A673 (cell line): Measurements from ENCODE around the gene CLCF1. TPM values are rescaled to one million over a fixed set of nuclear protein-coding genes. Genes with fewer than 3 reads are reported as not detected.

ENCODE experiments used
- BruUV-seq: library from RNA; stranded (reverse); fragments of 400-500 nt; replicated peaks from 2 replicates; lab custom pipeline; 2021; lab: Mats Ljungman, UMichigan
- CTCF ChIA-PET: fragments of 300-600 bp; sonication (Branson Sonifier 250); formaldehyde crosslinking; loops from one replicate; lab custom pipeline; 2022; ENCODE audit warnings: antibody characterized with exemption; lab: Charles Lee
- POLR2A ChIA-PET: fragments of 300-600 bp; sonication (Branson Sonifier 250); formaldehyde crosslinking; loops from one replicate; lab custom pipeline; 2022; ENCODE audit warnings: antibody characterized with exemption; ENCODE audit not compliant: low non-redundant PET; lab: Charles Lee
- DNase-seq: peaks from one replicate; pipeline ENCODE4 v3.0.0-alpha.2; 2015; ENCODE audit warnings: low spot score
- H3K27ac ChIP-seq: fragments of 200-600 bp; sonication (generic); 2 replicates; pipeline ENCODE4 v1.5.1; 2016; ENCODE audit warnings: mixed run types, low read depth, mild to moderate bottlenecking, mixed read lengths, antibody characterized with exemption, low read length; ENCODE audit not compliant: poor library complexity, severe bottlenecking
- H3K27me3 ChIP-seq: fragments of 200-600 bp; sonication (generic); replicated peaks from 2 replicates; pipeline ENCODE4 v1.6.1; 2017; ENCODE audit warnings: mixed run types, low read depth, mild to moderate bottlenecking, mixed read lengths, antibody characterized with exemption, low read length; ENCODE audit not compliant: insufficient read depth, poor library complexity
- H3K36me3 ChIP-seq: fragments of 200-600 bp; sonication (generic); 2 replicates; pipeline ENCODE4 v1.6.1; 2016; ENCODE audit warnings: mixed run types, mild to moderate bottlenecking, mixed read lengths, antibody characterized with exemption, low read length; ENCODE audit not compliant: insufficient read depth, poor library complexity, severe bottlenecking
- H3K4me1 ChIP-seq: fragments of 200-600 bp; sonication (generic); 2 replicates; pipeline ENCODE4 v1.6.1; 2017; ENCODE audit warnings: mixed run types, mild to moderate bottlenecking, mixed read lengths, antibody characterized with exemption, low read length; ENCODE audit not compliant: insufficient read depth, poor library complexity, severe bottlenecking
- H3K4me3 ChIP-seq: fragments of 200-600 bp; sonication (generic); 2 replicates; pipeline ENCODE4 v1.5.1; 2016; ENCODE audit warnings: low read depth, mixed run types, mild to moderate bottlenecking, mixed read lengths, low read length; ENCODE audit not compliant: poor library complexity, severe bottlenecking
- H3K9me3 ChIP-seq: fragments of 200-600 bp; sonication (generic); 2 replicates; pipeline ENCODE4 v1.6.1; 2016; ENCODE audit warnings: mixed run types, low read depth, mild to moderate bottlenecking, mixed read lengths, antibody characterized with exemption, low read length; ENCODE audit not compliant: poor library complexity, severe bottlenecking
- CTCF ChIP-seq: fragments of 300-800, 200-600 bp; sonication (generic); conservative IDR thresholded peaks from 2 replicates; pipeline ENCODE4 v1.5.1; 2017; ENCODE audit warnings: low read depth, mild to moderate bottlenecking, antibody characterized with exemption, low read length, moderate library complexity, mixed read lengths
- EZH2 ChIP-seq: fragments of 200-600 bp; sonication (generic); IDR thresholded peaks from 2 replicates; pipeline ENCODE4 v1.6.1; 2017; ENCODE audit warnings: borderline replicate concordance, low read depth, mild to moderate bottlenecking, mixed read lengths, antibody characterized with exemption, low read length; ENCODE audit not compliant: poor library complexity, severe bottlenecking
- intact Hi-C: fragments of 100-400 bp; cut with micrococcal nuclease; formaldehyde crosslinking; loops from one replicate; pipeline ENCODE4 v1.10.0; 2022; ENCODE audit not compliant: unreplicated experiment
- total RNA-seq: library from RNA; stranded (reverse); gene quantifications from 2 replicates; pipeline ENCODE4 v1.2.3, GENCODE V29; 2021

CLCF1 gene
- total RNA-seq, 1 experiment from 2014 or later, result 0.69 TPM

GRCh38 chr11:67376063-67376820, 2.8 kb upstream of the CLCF1 start:
- Histone ChIP-seq H3K9me3 (no peaks in the 10 kb centered on the region), H3K27me3 (no peaks in the 10 kb centered on the region), H3K4me3 (no peak overlapping the region), H3K27ac (no peak overlapping the region), H3K36me3 (no peaks in the 10 kb centered on the region), H3K4me1 (peaks cover 30% of the 10 kb centered on the region)
- TF ChIP-seq CTCF, result no peak
- TF ChIP-seq EZH2, result no peak
- ChIA-PET POLR2A (interaction anchor here (0.6 kb wide), 1 partner anchor 23 kb away, joined by 3 read pairs; the partner anchor contains the start of gene POLD4), CTCF (interaction anchor here (0.5 to 0.6 kb wide), 2 partner anchors 27 to 49 kb away, joined by 3 to 7 read pairs; no protein-coding TSS in a partner anchor)
- DNase-seq, result no peak
- BruUV-seq, result no TSS peak
- intact Hi-C loops, result no loop called here

- H3K27ac ChIP-seq, result no peak overlapping the region
- H3K4me1 ChIP-seq, result peaks cover 35% of the 10 kb centered on the region
- TF ChIP-seq EZH2, result no peak
- no peak for TF ChIP-seq CTCF
- no peaks in the 10 kb centered on the region for H3K9me3 ChIP-seq
- H3K36me3 ChIP-seq, result no peaks in the 10 kb centered on the region
- POLR2A ChIA-PET, result interaction anchor here (0.6 kb wide), 1 partner anchor 28 kb away, joined by 3 read pairs; no protein-coding TSS in a partner anchor
- CTCF ChIA-PET, result no interaction called here
- BruUV-seq, result no TSS peak
- intact Hi-C loops, result no loop called here
- H3K27me3 ChIP-seq, result no peaks in the 10 kb centered on the region
- DNase-seq, result no peak
- H3K4me3 ChIP-seq, result no peak overlapping the region
Observed at GRCh38 chr11:67375320-67376055, 2.1 kb upstream of the CLCF1 start.

GRCh38 chr11:67374571-67375281, 1.3 kb upstream of the CLCF1 start:
- no TSS peak for BruUV-seq
- H3K27ac ChIP-seq, result no peak overlapping the region
- no peak for DNase-seq
- ChIA-PET POLR2A (interaction anchor here (0.6 kb wide), 1 partner anchor 28 kb away, joined by 3 read pairs; no protein-coding TSS in a partner anchor), CTCF (interaction anchor here (1.5 to 1.7 kb wide), 2 partner anchors 18 to 27 kb away, joined by 9 to 18 read pairs; partner anchors contain the start of gene PPP1CA)
- H3K4me3 ChIP-seq, result no peak overlapping the region
- TF ChIP-seq EZH2 (no peak), CTCF (no peak)
- intact Hi-C loops, result no loop called here
- peaks cover 36% of the 10 kb centered on the region for H3K4me1 ChIP-seq
- no peaks in the 10 kb centered on the region for H3K27me3 ChIP-seq
- H3K9me3 ChIP-seq, result no peaks in the 10 kb centered on the region
- no peaks in the 10 kb centered on the region for H3K36me3 ChIP-seq
